ENCODE data around the gene MVP. TPM values are rescaled to one million over a fixed set of nuclear protein-coding genes. Genes with fewer than 3 reads are reported as not detected.
A peak's percentile ranks its signal among the peaks of the same experiment; 100 is the strongest.
"Not testable (repeated sequence)": the region's sequence is repeated elsewhere in the genome, so short reads cannot be mapped to it uniquely, and the experiment has no call there.

MVP gene
- total and polyA plus RNA-seq, 8 donors, result 58.8 to 179 (median 94.7) TPM

DNA sequence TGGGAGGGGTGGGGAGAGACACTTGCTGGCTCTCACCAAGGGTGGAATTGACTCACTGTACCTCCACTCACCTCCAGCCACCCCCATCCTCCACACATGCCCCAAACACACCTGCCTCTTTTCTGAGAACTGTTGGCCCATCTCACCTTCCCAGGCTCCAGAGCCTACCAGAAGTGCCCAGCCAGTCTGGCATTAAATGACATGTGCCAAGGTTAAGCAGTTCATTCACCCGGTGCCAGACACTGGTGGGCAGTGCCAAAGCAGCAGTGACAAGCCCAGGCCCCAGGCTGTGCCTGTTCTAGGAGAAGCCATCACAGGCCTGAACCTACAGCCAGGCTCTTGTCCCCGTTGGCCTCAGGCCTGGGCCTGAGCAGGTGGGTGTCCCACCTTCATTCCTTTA, 11.2 kb downstream of the MVP start:
- peak overlapping the region in 2 of 4 donors; percentile 74 to 79 for H3K27ac ChIP-seq
- no peak overlapping the region for H3K4me3 ChIP-seq
- 28 to 41% methylated on average over 2 of the region's 2 CpGs for WGBS, 2 donors
- TF ChIP-seq, protein P1, sequence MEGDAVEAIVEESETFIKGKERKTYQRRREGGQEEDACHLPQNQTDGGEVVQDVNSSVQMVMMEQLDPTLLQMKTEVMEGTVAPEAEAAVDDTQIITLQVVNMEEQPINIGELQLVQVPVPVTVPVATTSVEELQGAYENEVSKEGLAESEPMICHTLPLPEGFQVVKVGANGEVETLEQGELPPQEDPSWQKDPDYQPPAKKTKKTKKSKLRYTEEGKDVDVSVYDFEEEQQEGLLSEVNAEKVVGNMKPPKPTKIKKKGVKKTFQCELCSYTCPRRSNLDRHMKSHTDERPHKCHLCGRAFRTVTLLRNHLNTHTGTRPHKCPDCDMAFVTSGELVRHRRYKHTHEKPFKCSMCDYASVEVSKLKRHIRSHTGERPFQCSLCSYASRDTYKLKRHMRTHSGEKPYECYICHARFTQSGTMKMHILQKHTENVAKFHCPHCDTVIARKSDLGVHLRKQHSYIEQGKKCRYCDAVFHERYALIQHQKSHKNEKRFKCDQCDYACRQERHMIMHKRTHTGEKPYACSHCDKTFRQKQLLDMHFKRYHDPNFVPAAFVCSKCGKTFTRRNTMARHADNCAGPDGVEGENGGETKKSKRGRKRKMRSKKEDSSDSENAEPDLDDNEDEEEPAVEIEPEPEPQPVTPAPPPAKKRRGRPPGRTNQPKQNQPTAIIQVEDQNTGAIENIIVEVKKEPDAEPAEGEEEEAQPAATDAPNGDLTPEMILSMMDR (IDR thresholded peaks at IDR 0.05), result no peak
- peaks cover 16 to 34% (median 32%) of the 10 kb centered on the region in 3 donors for H3K4me1 ChIP-seq
- DNase-seq (peak; percentile 77 to 93 (median 92)), ATAC-seq (peak; percentile 82 to 90 (median 87)), FAIRE-seq (no peak)
- no peaks in the 10 kb centered on the region for H3K27me3 ChIP-seq
- H3K36me3 ChIP-seq, result peaks cover 6 to 27% (median 8%) of the 10 kb centered on the region in 3 donors
- intact Hi-C loops (cut with DNase I), result no loop called here
- H3K9me3 ChIP-seq, result no peaks in the 10 kb centered on the region

DNA sequence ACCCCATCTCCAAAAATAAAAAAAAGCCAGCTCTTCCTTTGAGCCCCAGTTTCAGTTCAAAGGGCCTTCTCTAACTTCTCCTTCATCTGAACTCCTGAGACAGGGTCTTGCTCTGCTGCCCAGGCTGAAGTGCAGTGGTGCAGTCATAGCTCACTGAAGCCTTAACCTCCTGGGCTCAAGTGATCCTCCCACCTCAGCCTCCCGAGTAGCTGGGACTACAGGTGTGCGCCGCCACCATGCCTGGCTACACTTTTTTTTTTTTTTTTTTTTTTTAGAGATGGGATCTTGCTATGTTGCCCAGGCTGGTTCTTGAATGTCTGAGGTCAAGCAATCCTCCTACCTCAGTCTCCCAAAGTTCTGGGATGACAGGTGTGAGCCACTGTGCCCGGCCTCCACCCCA, 13.0 kb downstream of the MVP start:
- H3K9me3 ChIP-seq; intact Hi-C loops (cut with DNase I); H3K27ac ChIP-seq; FAIRE-seq; DNase-seq; H3K4me3 ChIP-seq; ATAC-seq; H3K27me3 ChIP-seq: not testable (repeated sequence)
- H3K4me1 ChIP-seq, result peaks cover 15 to 29% (median 25%) of the 10 kb centered on the region in 3 donors
- H3K36me3 ChIP-seq, result peaks cover 6 to 45% (median 14%) of the 10 kb centered on the region in 3 donors
- WGBS, 2 donors, result 97 to 98% methylated on average over 4 of the region's 4 CpGs

DNA sequence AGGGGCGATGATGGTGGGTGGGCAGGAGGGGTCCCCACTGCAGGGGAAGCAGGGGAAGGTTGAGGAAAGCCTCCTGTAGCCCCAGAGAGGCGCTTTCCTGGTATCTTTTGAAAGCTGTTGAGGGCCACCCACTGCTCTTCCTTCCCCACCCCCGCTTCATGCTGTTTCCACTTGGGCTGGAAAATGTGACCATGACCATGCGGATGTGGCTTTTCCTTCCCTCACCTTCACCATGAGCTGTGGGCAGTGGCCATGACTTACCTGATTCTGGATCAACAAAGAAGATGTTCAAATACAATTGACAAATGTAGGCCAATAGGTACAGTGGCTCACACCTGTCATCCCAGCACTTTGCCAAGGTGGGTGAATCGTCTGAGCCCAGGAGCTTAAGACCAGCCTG, 13.8 kb downstream of the MVP start:
- ATAC-seq (no peak), FAIRE-seq (no peak), DNase-seq (no peak)
- H3K4me1 ChIP-seq, result peaks cover 10 to 21% (median 16%) of the 10 kb centered on the region in 3 donors
- intact Hi-C loops (cut with DNase I), result no loop called here
- no peak overlapping the region for H3K27ac ChIP-seq
- H3K9me3 ChIP-seq, result no peaks in the 10 kb centered on the region
- 93 to 99% methylated on average over 5 of the region's 5 CpGs for whole genome bisulfite sequencing, 2 donors
- H3K36me3 ChIP-seq, result peaks cover 6 to 45% (median 14%) of the 10 kb centered on the region in 3 donors
- H3K27me3 ChIP-seq, result no peaks in the 10 kb centered on the region
- no peak overlapping the region for H3K4me3 ChIP-seq
- TF ChIP-seq, protein P1 (IDR thresholded peaks at IDR 0.05), result no peak

DNA sequence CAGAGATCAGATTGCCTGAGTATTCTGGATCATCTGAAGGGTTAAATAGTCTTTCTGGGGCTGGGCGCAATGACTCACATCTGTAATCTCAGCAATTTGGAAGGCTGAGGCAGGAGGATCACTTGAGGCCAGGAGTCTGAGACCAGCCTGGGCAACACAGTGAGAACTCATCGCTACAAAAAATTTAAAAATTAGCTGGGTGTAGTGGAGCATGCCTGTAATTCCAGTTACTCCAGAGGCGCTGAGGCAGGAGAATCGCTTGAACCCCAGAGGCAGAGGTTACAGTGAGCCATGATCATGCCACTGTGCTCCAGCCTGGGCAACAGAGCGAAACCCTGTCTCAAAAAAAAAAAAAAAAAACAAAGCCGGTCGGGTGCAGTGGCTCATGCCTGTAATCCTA, 15.7 kb downstream of the MVP start:
- FAIRE-seq (no peak), ATAC-seq (no peak), DNase-seq (no peak)
- H3K27ac ChIP-seq, result no peak overlapping the region
- peaks cover 6 to 58% (median 16%) of the 10 kb centered on the region in 3 donors for H3K36me3 ChIP-seq
- H3K27me3 ChIP-seq, result no peaks in the 10 kb centered on the region
- intact Hi-C loops (cut with DNase I), result no loop called here
- no peak overlapping the region for H3K4me3 ChIP-seq
- TF ChIP-seq, protein P1 (IDR thresholded peaks at IDR 0.05), result no peak
- no peaks in the 10 kb centered on the region for H3K9me3 ChIP-seq
- 95 to 96% methylated on average over 7 of the region's 7 CpGs for WGBS, 2 donors
- H3K4me1 ChIP-seq, result peaks cover 0 to 4% (median 3%) of the 10 kb centered on the region in 3 donors

DNA sequence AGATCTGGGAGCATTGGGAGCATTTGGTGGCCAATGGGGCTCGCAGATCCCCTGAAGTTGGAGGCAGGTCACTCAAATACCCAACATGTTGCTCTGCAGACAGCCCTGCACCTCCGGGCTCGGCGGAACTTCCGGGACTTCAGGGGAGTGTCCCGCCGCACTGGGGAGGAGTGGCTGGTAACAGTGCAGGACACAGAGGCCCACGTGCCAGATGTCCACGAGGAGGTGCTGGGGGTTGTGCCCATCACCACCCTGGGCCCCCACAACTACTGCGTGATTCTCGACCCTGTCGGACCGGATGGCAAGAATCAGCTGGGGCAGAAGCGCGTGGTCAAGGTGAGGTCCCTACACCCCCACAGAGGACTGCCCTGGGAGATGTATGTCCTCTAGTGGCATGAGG, 16.4 kb downstream of the MVP start:
- H3K36me3 ChIP-seq, result peaks cover 6 to 63% (median 23%) of the 10 kb centered on the region in 3 donors
- H3K27ac ChIP-seq, result no peak overlapping the region

More for the DNA sequence above, 16.4 kb downstream of the MVP start:
- ATAC-seq (peak in 1 of 4 donors; percentile 17), DNase-seq (no peak), FAIRE-seq (no peak)
- TF ChIP-seq, protein P1 (IDR thresholded peaks at IDR 0.05), result no peak
- Histone ChIP-seq H3K9me3 (no peaks in the 10 kb centered on the region), H3K4me1 (no peaks in the 10 kb centered on the region), H3K4me3 (no peak overlapping the region), H3K27me3 (no peaks in the 10 kb centered on the region)
- 88 to 92% methylated on average over 15 of the region's 15 CpGs for WGBS, 2 donors
- intact Hi-C loops (cut with DNase I), result no loop called here
